ENCODE measurements around the gene LRRC25. TPM values are rescaled to one million over a fixed set of nuclear protein-coding genes. Genes with fewer than 3 reads are reported as not detected.
"Not testable (repeated sequence)": the region's sequence is repeated elsewhere in the genome, so short reads cannot be mapped to it uniquely, and the experiment has no call there.

The LRRC25 gene
- total RNA-seq, 1 donor from 2014 or later = not detected

DNA sequence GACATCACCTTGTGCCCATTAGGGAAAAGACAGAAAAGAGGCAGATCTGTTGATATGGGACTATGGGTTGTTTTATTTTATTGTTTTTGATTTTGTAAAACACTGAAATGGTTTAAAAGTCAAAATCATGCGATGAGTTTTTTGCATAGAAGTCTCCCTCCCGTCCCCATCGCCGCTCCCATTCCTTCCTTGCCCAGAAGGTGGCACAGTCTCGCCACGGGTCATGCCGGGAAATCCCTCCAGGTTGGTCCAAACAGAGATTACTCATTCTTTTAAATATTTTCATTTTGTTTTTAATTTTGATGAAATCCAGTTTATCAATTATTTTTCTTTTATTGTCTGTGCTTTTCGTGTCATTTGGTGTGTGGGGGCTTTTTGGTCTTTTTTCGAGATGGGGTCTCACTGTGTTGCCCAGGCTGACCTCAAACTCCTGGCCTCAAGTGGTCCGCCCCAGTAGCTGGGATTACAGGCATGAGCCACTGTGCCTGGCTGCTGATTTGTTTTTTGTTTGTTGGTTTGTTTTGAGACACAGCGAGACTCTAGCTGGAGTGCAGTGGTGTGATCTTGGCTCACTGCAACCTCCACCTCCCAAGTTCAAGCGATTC, 47.8 kb downstream of the LRRC25 start:
- Mint-ChIP-seq H3K4me1 (ENCODE audit: unreplicated experiment) (peaks cover 3% of the 10 kb centered on the region), H3K4me3 (ENCODE audit: unreplicated experiment) (no peak overlapping the region), H3K9me3 (ENCODE audit: unreplicated experiment) (no peaks in the 10 kb centered on the region), H3K27ac (ENCODE audit: unreplicated experiment) (no peak overlapping the region), H3K36me3 (ENCODE audit: unreplicated experiment) (peaks cover 23% of the 10 kb centered on the region), H3K27me3 (ENCODE audit: unreplicated experiment) (no peaks in the 10 kb centered on the region)
- DNase-seq (ENCODE audit: extremely low spot score, unreplicated experiment) = no peak
- TF ChIP-seq, protein P1, sequence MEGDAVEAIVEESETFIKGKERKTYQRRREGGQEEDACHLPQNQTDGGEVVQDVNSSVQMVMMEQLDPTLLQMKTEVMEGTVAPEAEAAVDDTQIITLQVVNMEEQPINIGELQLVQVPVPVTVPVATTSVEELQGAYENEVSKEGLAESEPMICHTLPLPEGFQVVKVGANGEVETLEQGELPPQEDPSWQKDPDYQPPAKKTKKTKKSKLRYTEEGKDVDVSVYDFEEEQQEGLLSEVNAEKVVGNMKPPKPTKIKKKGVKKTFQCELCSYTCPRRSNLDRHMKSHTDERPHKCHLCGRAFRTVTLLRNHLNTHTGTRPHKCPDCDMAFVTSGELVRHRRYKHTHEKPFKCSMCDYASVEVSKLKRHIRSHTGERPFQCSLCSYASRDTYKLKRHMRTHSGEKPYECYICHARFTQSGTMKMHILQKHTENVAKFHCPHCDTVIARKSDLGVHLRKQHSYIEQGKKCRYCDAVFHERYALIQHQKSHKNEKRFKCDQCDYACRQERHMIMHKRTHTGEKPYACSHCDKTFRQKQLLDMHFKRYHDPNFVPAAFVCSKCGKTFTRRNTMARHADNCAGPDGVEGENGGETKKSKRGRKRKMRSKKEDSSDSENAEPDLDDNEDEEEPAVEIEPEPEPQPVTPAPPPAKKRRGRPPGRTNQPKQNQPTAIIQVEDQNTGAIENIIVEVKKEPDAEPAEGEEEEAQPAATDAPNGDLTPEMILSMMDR (IDR thresholded peaks at IDR 0.05) = peak; percentile 93

DNA sequence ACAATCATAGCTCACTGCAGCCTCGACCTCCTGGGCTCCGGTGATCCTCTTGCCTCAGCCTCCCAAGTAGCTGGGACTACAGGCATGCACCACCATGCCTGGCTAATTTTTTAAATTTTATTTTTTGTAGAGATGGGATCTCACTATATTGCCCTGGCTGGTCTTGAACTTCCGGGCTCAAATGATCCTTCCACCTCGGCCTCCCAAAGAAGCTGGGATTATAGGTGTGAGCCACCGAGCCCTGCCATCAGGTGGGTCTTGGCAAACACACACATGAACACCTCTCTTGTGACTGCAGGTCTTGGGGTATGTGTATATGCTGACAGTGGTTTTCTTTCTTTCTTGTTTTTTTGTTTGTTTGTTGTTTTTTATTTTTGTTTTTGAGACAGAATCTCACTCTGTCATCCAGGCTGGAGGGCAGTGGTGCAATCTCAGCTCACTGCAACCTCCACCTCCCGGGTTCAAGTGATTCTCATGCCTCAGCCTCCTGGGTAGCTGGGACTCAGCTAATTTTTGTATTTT, 48.5 kb downstream of the LRRC25 start:
- peaks cover 26% of the 10 kb centered on the region for H3K36me3 Mint-ChIP-seq (ENCODE audit: unreplicated experiment)
- not testable (repeated sequence) for H3K4me3 Mint-ChIP-seq (ENCODE audit: unreplicated experiment); H3K9me3 Mint-ChIP-seq (ENCODE audit: unreplicated experiment); H3K27ac Mint-ChIP-seq (ENCODE audit: unreplicated experiment); H3K4me1 Mint-ChIP-seq (ENCODE audit: unreplicated experiment); DNase-seq (ENCODE audit: extremely low spot score, unreplicated experiment); H3K27me3 Mint-ChIP-seq (ENCODE audit: unreplicated experiment)

DNA sequence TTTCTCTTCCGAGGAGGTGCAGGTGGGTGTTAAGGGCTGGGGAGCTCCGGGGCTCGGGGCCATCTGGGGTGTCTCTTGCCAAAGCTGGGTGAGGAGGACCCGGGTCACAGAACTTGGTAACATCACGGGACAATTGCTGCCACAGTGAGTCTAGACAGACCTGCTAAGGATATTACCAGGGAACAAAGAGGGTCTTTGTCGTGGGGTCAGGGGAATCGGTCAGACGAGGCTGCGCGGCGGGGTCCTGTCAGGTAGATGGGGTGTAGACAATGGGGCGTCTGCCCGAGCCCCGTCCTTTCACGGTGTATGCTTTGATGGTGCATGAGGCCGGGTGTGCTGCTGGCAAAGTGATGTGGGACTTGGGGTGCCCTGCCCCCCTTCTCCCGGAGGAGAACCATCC, 49.3 kb downstream of the LRRC25 start:
- Mint-ChIP-seq H3K27ac (ENCODE audit: unreplicated experiment) (no peak overlapping the region), H3K36me3 (ENCODE audit: unreplicated experiment) (peaks cover 27% of the 10 kb centered on the region), H3K27me3 (ENCODE audit: unreplicated experiment) (no peaks in the 10 kb centered on the region), H3K9me3 (ENCODE audit: unreplicated experiment) (no peaks in the 10 kb centered on the region), H3K4me3 (ENCODE audit: unreplicated experiment) (no peak overlapping the region), H3K4me1 (ENCODE audit: unreplicated experiment) (peaks cover 6% of the 10 kb centered on the region)
- DNase-seq (ENCODE audit: extremely low spot score, unreplicated experiment) = no peak
- TF ChIP-seq, protein P1 (IDR thresholded peaks at IDR 0.05) = no peak

DNA sequence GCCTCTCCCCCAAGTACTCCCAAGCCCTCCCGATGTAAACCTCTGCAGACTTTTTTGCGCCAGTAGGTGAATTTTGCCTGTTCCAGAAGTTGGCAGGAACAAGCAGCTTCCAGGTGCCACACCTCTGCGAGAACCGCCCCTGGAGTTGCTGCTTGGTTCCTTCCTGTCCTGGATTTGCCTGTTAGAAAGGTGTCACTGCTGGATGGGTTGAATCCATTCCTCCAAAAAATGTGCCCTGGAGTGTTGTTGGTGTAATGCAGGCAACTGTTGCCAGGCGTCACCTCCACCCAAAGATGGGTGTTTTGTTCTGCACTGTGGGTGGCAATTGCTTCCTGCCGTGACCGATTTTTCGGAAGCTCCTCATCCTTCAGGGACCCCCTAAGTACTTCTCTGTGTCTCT, 51.3 kb downstream of the LRRC25 start:
- H3K27me3 Mint-ChIP-seq (ENCODE audit: unreplicated experiment) = no peaks in the 10 kb centered on the region
- no peaks in the 10 kb centered on the region for H3K9me3 Mint-ChIP-seq (ENCODE audit: unreplicated experiment)
- peaks cover 13% of the 10 kb centered on the region for H3K4me1 Mint-ChIP-seq (ENCODE audit: unreplicated experiment)
- TF ChIP-seq, protein P1 (IDR thresholded peaks at IDR 0.05) = no peak
- no peak for DNase-seq (ENCODE audit: extremely low spot score, unreplicated experiment)
- peaks cover 31% of the 10 kb centered on the region for H3K36me3 Mint-ChIP-seq (ENCODE audit: unreplicated experiment)
- peak overlapping the region; percentile 12 for H3K27ac Mint-ChIP-seq (ENCODE audit: unreplicated experiment)
- H3K4me3 Mint-ChIP-seq (ENCODE audit: unreplicated experiment) = no peak overlapping the region

DNA sequence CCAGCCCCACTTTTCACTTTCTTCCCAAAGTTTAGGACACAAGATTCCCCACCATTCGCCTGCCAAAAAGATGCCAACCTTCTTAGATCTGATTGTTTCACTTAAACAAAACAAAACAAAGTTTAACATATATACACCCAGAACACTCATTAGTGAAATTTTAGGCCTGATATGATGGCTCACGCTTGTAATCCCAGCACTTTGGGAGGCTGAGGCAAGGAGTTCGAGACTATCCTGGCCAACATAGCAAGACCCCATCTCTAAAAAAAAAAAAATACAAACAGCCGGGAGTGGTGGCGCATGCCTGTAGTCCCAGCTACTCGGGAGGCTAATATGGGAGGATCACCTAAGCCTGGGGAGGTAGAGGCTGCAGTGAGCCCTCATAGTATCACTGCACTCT, 52.1 kb downstream of the LRRC25 start:
- TF ChIP-seq, protein P1 (IDR thresholded peaks at IDR 0.05) = no peak
- H3K4me1 Mint-ChIP-seq (ENCODE audit: unreplicated experiment) = peaks cover 13% of the 10 kb centered on the region
- peaks cover 28% of the 10 kb centered on the region for H3K36me3 Mint-ChIP-seq (ENCODE audit: unreplicated experiment)
- DNase-seq (ENCODE audit: extremely low spot score, unreplicated experiment) = no peak
- H3K27me3 Mint-ChIP-seq (ENCODE audit: unreplicated experiment) = no peaks in the 10 kb centered on the region
- H3K27ac Mint-ChIP-seq (ENCODE audit: unreplicated experiment) = no peak overlapping the region
- no peak overlapping the region for H3K4me3 Mint-ChIP-seq (ENCODE audit: unreplicated experiment)
- H3K9me3 Mint-ChIP-seq (ENCODE audit: unreplicated experiment) = no peaks in the 10 kb centered on the region
